NCI-H2107 treated with DMSO at 0.1 percent for 48 hours (cell line): ENCODE results near the gene BUB1.
"Not testable (repeated sequence)": the region's sequence is repeated elsewhere in the genome, so short reads cannot be mapped to it uniquely, and the experiment has no call there.

ENCODE experiments used
- DNase-seq: peaks from one replicate; lab custom pipeline; 2025; ENCODE audit not compliant: unreplicated experiment; lab: John Stamatoyannopoulos, UW

Gene BUB1

GRCh38 chr2:110677530-110678456 is at the start of gene BUB1:
Gene BUB1, minus strand, starts transcription at chr2:110678063. Its CDS starts 68 bp downstream, at chr2:110677995.
- peak; percentile 84 for DNase-seq

DNA sequence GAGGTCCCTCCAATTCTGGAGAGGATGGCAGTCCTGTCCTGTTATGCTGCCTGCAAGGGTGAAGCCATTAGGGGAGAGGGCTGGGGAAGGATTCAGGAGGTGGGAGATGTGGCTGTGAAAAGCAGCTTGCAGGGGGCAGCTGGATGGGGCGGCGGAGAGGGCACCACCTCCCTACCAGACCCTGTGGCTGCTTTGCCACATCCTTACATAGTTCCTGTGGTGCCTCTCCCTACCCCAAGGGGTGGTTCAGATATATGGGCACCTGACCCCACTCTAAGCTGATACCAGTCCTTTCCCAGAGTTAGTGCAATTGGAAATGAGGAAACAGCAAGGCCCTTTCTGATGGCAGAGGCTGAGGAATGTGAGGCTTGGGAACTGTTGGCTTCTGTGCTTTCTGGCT is 48.4 kb upstream of the BUB1 start:
- no peak for DNase-seq

DNA sequence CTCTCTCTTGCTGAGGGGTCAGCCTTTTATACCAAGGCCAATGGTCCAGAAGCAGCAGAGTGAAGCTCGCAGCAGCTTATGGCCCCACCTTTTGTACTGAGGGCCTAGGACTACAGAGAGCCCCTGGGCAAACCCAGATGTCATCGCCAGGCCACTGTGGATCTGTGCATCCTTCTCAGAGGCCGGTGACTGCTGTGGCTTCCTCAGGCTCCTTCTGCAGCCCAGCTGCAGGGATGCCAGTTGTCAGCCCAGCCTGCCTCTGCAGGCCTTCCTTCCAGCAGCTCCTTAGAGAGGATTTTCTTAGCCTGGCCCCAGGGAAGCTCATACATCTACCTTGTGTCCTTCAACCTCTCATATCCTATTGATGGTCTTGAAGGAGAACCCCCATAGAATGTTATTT is 48.0 kb upstream of the BUB1 start:
- no peak for DNase-seq

GRCh38 chr2:110725370-110725769 is 47.5 kb upstream of the BUB1 start:
- DNase-seq = no peak

DNA sequence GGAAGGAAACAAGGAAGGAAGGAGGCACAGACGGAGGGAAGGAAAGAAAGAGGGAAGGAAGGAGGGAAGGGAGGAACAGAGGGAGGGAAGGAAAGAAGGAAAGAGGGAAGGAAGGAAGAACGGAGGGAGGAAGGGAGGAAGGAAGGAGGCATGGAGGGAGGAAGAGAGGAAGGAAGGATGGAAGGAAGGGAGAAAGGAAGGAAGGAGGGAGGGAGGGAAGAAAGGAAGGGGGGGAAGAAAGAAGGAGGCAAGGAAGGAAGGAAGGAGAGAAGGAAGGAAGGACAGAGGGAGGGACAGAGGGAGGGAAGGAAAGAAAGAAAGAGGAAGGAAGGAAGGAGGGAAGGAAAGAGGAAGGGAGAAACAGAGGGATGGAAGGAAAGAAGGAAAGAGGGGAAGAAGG is 47.0 kb upstream of the BUB1 start:
- no peak for DNase-seq

DNA sequence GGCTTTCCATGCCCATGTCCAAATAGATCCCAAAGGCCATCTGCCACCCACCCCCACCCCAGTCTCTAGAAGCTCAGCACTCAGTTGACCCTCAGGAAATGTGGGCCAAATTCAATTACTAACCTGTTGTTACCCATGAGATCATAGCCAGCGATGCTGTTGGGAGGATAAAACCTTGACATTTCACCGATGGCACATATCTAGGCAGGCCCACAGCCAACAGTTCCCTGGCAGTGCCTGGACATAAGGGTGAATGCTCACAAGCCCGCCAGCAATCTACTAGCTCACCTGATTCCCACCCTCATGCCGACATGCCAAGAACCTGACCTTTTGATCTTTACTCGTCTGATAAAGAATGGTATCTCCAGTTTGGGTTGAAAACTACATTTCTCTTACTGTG is 42.7 kb upstream of the BUB1 start:
- DNase-seq = no peak

GRCh38 chr2:110718990-110719389 is 41.1 kb upstream of the BUB1 start:
- DNase-seq = no peak

DNA sequence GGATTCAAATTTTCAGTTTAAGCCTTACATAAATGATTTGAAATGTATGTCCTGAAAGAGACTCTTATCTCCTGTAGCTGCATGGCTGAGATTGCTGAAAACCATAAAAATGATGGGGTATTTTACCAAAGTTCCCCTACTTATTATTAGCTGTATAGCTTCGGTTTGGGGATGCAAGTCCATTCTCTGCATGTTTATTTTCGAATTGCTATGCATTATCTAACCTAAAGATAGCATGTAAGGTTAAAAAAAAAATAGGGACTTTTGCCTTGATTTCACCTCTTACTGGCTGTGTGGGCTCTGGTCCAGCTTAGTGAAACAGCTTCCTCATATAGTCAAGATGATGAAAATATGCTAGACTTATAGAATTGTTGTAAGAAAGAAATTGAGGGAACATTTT is 40.5 kb upstream of the BUB1 start:
- no peak for DNase-seq

GRCh38 chr2:110717734-110718133 is 39.9 kb upstream of the BUB1 start:
- DNase-seq = no peak

GRCh38 chr2:110716959-110717645 is 39.2 kb upstream of the BUB1 start:
- DNase-seq = no peak

- DNase-seq = no peak
These were observed 36.8 kb upstream of the BUB1 start for GRCh38 chr2:110714452-110715224.

GRCh38 chr2:110713513-110714362 is 35.9 kb upstream of the BUB1 start:
- no peak for DNase-seq

- DNase-seq = no peak
These were observed 34.9 kb upstream of the BUB1 start for GRCh38 chr2:110712737-110713136.

DNA sequence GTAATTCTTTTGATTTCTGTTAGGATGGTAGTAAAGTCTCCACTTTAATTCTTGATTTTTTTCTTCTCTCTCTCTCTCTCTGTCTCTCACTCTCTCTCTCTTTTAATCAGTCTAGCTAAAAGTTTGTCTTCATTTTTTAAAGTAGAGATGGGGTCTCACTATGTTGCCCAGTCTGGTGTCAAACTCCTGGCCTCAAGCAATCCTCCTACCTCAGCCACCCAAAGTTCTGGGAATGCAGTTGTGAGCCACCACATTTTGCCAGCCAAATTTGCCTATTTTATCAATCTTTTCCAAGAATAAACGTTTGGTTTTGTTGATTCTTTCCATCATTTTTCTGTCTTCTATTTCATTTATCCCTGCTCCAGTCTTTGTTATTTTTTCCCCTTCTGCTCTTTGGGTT is 30.6 kb upstream of the BUB1 start:
- no peak for DNase-seq

DNA sequence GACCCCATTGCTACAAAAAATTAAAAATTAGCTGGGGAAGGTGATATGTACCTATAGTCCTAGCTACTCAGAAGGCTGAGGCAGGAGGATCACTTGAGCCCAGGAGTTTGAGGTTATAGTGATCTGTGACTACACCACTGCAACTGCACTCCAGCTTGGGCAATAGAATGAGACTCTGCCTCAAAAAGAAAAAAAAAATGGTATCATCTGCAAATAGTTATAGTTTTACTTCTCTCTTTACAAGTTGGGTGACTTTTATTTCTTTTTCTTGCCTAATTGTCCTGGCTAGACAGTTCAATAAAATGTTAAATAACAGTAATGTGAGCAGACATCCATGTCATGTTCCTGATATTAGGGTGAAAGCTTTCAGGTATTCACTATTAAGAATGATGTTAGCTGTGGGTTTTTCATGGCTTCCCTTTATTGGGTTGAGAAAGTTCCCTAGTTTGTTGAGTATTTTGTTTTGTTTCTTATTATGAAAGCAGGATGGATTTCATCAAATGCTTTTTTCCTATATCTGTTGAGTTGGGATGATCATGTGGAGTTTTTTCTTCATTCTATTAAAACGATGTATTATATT is 29.6 kb upstream of the BUB1 start:
- DNase-seq = no peak

GRCh38 chr2:110702514-110703380 is 24.9 kb upstream of the BUB1 start:
- DNase-seq = no peak

GRCh38 chr2:110698253-110698652 is 20.4 kb upstream of the BUB1 start:
- DNase-seq = not testable (repeated sequence)

- DNase-seq = not testable (repeated sequence)
These were observed 17.5 kb upstream of the BUB1 start for GRCh38 chr2:110695146-110695898.
